GM10266 (cell line): ENCODE data around the gene MAMSTR.
"Not testable (repeated sequence)": the region's sequence is repeated elsewhere in the genome, so short reads cannot be mapped to it uniquely, and the experiment has no call there.

ENCODE experiments used
- DNase-seq: peaks from one replicate; pipeline ENCODE4 v3.0.0; 2012; ENCODE audit errors: extremely low spot score
- CTCF ChIP-seq: IDR thresholded peaks from 2 replicates; pipeline ENCODE4 v1.5.1; 2012; ENCODE audit warnings: mild to moderate bottlenecking, low read depth; ENCODE audit not compliant: control insufficient read depth, insufficient read depth; ENCODE audit errors: missing control alignments

The MAMSTR gene

DNA sequence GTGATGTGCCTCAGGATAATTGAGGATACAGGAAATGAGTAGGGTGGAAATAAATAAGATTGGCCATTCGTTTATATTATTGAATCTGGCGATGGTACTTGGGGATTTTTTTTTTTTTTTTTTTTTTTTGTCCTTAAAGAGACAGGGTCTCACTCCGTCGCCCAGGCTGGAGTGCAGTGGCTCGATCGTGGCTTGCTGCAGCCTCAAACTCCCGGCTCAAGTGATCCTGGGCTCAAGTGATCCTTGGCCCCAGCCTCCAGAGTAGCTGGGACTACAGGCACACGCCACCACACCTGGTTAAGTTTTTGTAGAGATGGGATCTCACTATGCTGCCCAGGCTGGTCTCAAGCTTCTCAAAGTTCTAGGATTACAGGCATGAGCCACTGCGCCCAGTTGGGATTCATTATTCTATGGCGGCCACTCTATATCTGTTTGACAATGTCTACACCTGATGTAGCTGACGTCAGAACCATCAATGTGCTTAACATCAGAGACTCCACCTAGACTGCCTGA lies 2.7 kb upstream of the MAMSTR start:
- no peak for DNase-seq

DNA sequence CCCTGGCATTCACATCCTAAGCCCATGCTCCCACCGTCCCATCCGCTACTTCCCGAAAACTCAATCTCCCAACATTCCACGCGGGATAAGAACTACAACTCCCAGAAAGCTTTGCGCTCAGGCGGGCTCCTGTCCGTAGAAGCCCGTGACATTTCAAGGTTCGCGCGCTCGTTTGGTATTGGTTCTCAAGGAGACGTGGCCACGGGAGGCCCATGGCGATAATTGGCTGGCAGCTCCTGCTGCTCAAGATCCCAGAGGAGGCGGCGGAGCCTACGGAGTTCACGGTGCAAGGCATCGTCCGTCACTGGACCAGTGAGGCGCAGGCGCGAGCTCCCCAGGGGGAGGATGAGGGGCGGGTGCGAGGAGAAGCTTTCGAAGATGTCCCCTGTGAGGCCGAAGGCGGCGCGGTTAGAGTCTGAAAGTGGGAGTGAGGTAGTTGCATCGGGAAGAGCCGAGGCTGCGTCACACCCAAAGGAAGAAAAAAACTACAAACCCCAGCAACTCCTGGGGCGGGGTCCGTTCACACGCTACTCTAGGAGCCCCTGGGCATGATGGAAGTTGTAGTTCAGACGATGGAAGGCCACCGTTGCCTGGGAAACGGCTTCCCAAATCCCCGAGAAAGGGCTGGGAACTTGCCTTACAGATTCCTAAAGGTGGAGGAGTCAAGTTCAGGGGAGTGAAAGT lies 1.2 kb upstream of the MAMSTR start:
- no peak for TF ChIP-seq CTCF
- DNase-seq, result peak; percentile 99

More for the DNA sequence above, 2.7 kb upstream of the MAMSTR start:
- TF ChIP-seq CTCF, result no peak

DNA sequence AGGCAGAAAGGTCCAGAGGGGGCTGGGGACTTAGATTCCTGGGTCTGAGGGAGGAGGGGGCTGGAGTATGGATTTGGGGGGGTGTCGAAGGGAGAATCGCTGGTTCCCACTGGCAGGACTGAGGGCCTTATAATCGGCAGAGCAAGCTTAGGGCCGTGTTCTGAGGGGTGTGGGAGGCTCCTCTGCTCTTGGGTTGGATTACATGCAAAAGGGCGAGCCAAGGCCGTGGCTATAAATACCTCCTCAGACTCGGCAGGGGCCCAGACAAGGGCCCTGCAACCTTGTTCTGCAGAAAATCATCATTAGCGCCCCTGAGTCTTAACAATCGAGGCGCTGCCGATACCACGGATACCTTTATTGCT lies 707 bp upstream of the MAMSTR start:
- no peak for TF ChIP-seq CTCF
- DNase-seq, result no peak

- DNase-seq, result no peak
- no peak for TF ChIP-seq CTCF
Measured at GRCh38 chr19:48718711-48719231, 754 bp downstream of the MAMSTR start.

DNA sequence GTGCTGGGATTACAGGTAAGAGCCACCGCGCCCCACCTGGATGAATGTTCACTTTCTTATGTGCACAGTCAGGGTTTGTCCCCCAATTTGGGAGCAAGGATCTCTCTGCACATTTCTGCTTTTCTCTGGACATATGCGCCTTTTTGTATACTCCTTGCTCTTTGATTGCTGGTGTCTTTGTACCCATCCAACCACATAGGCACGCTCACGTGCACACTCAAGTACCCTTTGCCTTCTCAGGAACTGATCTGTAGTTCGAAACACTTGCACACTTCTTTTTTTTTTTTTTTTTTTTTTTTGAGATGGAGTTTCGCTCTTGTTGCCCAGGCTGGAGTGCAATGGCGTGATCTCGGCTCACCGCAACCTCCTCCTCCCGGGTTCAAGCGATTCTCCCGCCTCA lies 1.4 kb downstream of the MAMSTR start:
- not testable (repeated sequence) for DNase-seq

DNA sequence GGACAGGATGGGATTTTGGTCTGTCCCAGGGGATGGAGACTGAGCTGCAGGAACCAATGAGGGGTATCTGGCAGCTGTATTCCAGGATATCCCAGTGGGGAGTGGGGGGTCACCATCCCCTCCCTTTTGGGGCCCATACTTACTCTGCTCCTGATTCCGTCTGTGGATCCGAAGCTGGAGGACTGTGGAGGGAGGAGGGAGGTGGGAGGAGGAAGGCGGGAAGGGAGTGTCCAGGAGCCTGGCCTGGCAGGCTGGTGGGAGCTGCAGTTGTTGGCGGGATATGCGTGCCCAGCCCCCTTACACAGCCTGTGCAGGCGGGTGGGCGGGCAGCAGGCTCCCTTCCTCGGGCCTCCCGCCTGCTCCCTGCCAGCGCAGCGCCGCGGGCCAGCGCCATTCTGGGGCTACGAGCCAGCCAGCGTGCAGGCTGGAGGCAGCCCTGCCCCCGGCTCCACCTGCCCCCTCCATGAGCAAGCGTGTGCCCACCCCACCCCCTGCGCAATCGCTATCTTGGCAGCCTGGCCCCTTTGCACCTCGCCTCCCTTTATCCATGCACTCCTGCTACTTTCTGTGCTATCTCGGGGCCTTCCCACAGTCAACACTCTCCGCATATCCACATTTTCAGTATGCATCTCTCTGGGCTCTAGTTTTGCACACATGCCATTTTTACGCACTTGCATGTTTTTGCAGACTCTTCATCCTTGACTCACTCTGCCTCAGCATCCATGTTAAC lies 2.8 kb downstream of the MAMSTR start:
- TF ChIP-seq CTCF, result no peak
- no peak for DNase-seq

DNA sequence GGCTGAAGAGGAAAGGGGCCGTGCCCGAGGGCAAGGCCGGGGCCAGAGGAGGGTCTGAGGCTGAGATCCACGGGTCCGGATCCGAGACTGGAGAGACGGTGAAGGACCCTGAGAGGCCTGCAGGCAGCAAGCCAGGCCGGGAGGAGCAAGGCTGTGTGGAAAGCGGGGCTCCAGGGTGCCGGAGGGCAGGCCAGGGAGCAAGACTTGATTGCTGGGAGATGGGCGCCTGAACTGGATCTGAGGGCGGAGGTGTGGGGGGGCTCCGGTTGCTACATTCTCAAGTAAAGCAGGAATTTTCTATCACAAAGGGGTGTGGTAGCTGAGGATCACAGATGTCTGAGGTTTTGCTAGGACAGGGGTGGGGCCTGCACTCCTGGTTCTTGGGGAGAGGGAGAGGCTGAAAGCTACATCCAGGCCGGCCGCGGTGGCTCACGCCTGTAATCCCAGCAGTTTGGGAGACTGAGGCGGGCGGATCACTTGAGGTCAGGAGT lies 3.8 kb downstream of the MAMSTR start:
- DNase-seq, result no peak
- TF ChIP-seq CTCF, result no peak
